ENCODE data around the gene FASLG. TPM values are rescaled to one million over a fixed set of nuclear protein-coding genes. Genes with fewer than 3 reads are reported as not detected.

Gene FASLG
- total and polyA plus RNA-seq, 10 of the 15 experiments (the other 5 are each of a cell fraction or from before 2014, with no cell fraction given): 0.05 to 4.0 (median 0.09) TPM; not detected in 2

DNA sequence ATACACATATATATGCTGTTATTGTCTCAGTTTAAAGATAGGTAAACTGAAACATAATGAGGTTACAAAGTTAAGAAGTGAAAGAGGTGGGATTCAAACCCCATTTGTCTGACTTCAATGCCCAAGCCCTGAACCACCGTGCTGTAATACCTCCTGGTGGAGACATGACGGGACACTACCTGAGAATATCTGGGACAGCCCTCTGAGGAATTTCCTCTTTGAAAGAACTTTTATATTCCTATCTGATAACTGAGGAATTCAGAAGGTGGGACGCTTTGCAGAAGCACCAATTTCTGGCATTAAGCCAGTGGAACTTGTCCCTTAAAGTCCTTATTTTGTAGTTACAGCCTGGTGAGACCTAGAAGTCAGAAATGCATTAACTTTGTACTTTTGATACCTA is 32.1 kb upstream of the FASLG start:
- Histone ChIP-seq H3K4me3 (no peak overlapping the region), H4K20me1 (ENCODE audit: control insufficient read depth, insufficient read depth) (no peaks in the 10 kb centered on the region), H3K79me2 (ENCODE audit: control insufficient read depth, insufficient read depth, low read length) (no peaks in the 10 kb centered on the region), H3K27ac (ENCODE audit: control insufficient read depth, insufficient read depth) (no peak overlapping the region), H3K4me2 (ENCODE audit: control insufficient read depth, insufficient read depth) (no peak overlapping the region), H2AFZ (ENCODE audit: control insufficient read depth, low read depth, low read length) (no peak overlapping the region), H3K27me3 (replicated peaks in 1 of 2; ENCODE audit: control insufficient read depth in 2 of 2, insufficient read depth in 2 of 2, low read length in 1 of 2) (0 out of 4 replicates have a peak, but pooled peaks cover 0 to 4% of the 10 kb centered on the region in 2 experiments), H3K36me3 (ENCODE audit: control insufficient read depth in 2 of 2, insufficient read depth in 2 of 2, low read length in 1 of 2) (no peaks in the 10 kb centered on the region), H3K4me1 (ENCODE audit: control insufficient read depth, insufficient read depth, low read length) (no peaks in the 10 kb centered on the region), H3K9me3 (replicated peaks; ENCODE audit: control insufficient read depth, insufficient read depth, low read length) (no peaks in the 10 kb centered on the region; the same call in 2 of the 3 replicates), H3K9ac (ENCODE audit: control insufficient read depth, insufficient read depth, low read length) (no peak overlapping the region)
- TF ChIP-seq REST (IDR thresholded peaks at IDR 0.05; ENCODE audit: low read depth, low read length): no peak
- TF ChIP-seq ZNF207 (IDR thresholded peaks at IDR 0.05; ENCODE audit: borderline replicate concordance): no peak
- TF ChIP-seq, protein P1, sequence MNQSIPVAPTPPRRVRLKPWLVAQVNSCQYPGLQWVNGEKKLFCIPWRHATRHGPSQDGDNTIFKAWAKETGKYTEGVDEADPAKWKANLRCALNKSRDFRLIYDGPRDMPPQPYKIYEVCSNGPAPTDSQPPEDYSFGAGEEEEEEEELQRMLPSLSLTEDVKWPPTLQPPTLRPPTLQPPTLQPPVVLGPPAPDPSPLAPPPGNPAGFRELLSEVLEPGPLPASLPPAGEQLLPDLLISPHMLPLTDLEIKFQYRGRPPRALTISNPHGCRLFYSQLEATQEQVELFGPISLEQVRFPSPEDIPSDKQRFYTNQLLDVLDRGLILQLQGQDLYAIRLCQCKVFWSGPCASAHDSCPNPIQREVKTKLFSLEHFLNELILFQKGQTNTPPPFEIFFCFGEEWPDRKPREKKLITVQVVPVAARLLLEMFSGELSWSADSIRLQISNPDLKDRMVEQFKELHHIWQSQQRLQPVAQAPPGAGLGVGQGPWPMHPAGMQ (IDR thresholded peaks at IDR 0.05; ENCODE audit: borderline replicate concordance): no peak
- no peak for TF ChIP-seq MLLT1 (IDR thresholded peaks at IDR 0.05)
- no peak for TF ChIP-seq NBN (IDR thresholded peaks at IDR 0.05)
- TF ChIP-seq CEBPB (IDR thresholded peaks at IDR 0.05; ENCODE audit: borderline replicate concordance in 1 of 2, low read depth in 2 of 2, low read length in 2 of 2): no peak
- no peak for TF ChIP-seq SMC3 (IDR thresholded peaks at IDR 0.05; ENCODE audit: borderline replicate concordance, low read length)
- WGBS (ENCODE audit: insufficient coverage, insufficient replicate concordance, low lambda C conversion rate, missing lambda C conversion rate): 23% methylated on average over 3 of the region's 3 CpGs
- ChIA-PET POLR2A (no interaction called here), SMC1A (ENCODE audit: uncharacterized antibody, unreplicated experiment) (no interaction called here), CTCF (no interaction called here), RAD21 (ENCODE audit: unreplicated experiment) (no interaction called here)
- ATAC-seq (no peak), DNase-seq (ENCODE audit: low read depth, low spot score) (no peak), FAIRE-seq (no peak)
- in situ Hi-C loops (cut with MboI) (no loop called here), intact Hi-C loops (cut with micrococcal nuclease; ENCODE audit: unreplicated experiment) (no loop called here)
- BruUV-seq (replicated peaks): no TSS peak

Measured in GM12878 (cell line).